ENCODE measurements around the gene RHOBTB3.

GRCh38 chr5:95699337-95699736, 31.8 kb upstream of the RHOBTB3 start:
- no peak for TF ChIP-seq CTCF (conservative IDR thresholded peaks at IDR 0.05 in 1 of 2, IDR thresholded peaks at IDR 0.05 in 1 of 2; ENCODE audit: low read depth in 1 of 2, low read length in 2 of 2)
- TF ChIP-seq EZH2 (IDR thresholded peaks at IDR 0.05; ENCODE audit: low read length, missing control alignments), result no peak

All from fibroblast of lung (primary cell).